Fibroblast of the aortic adventitia (primary cell): ENCODE measurements around the gene BBS5. TPM values are rescaled to one million over a fixed set of nuclear protein-coding genes. Genes with fewer than 3 reads are reported as not detected.
"Not testable (repeated sequence)": the region's sequence is repeated elsewhere in the genome, so short reads cannot be mapped to it uniquely, and the experiment has no call there.

Source experiments
- DNase-seq: peaks from one replicate; pipeline ENCODE4 v3.0.0-alpha.2; 2010; ENCODE audit warnings: low read depth
- H3K4me3 ChIP-seq: 2 replicates; pipeline ENCODE4 v1.5.1; 2011; ENCODE audit warnings: low read depth, mild to moderate bottlenecking, control low read depth, low read length, moderate library complexity
- CTCF ChIP-seq: IDR thresholded peaks from 2 replicates; pipeline ENCODE4 v1.5.1; 2011; ENCODE audit warnings: mild to moderate bottlenecking, low read length, control low read depth, inconsistent platforms; ENCODE audit not compliant: insufficient read depth
- total RNA-seq: library from RNA; depleted of rRNA; stranded (reverse); fragments of >200 nt; gene quantifications from 2 replicates; pipeline ENCODE4 v1.2.3, GENCODE V29; 2012; ENCODE audit warnings: low replicate concordance

BBS5 gene
- total RNA-seq, 1 donor: 7.3 TPM

DNA sequence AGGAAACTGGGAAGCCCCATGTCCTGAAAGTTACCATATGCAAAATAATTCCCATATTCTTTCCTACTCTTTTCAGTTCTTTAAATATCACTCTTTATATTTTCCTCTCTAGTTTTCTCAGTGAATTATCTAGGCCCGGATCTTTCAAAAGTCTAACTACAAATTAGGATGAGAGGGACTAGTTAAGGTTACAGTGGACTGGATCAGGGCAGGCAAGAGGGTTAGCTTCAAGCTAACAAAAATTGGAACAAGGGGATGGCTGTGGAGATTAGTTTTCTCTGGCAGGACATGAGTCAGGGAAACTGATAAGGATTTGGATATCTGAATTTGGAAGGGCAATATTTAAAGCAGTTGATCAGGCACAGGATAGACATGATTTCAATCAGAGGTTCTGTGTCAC is 30.4 kb upstream of the BBS5 start:
- no peak overlapping the region for H3K4me3 ChIP-seq
- DNase-seq: no peak
- TF ChIP-seq CTCF: no peak

GRCh38 chr2:169452080-169452479 is 27.2 kb upstream of the BBS5 start:
- H3K4me3 ChIP-seq: no peak overlapping the region
- peak; percentile 59 for TF ChIP-seq CTCF
- DNase-seq: peak; percentile 71

DNA sequence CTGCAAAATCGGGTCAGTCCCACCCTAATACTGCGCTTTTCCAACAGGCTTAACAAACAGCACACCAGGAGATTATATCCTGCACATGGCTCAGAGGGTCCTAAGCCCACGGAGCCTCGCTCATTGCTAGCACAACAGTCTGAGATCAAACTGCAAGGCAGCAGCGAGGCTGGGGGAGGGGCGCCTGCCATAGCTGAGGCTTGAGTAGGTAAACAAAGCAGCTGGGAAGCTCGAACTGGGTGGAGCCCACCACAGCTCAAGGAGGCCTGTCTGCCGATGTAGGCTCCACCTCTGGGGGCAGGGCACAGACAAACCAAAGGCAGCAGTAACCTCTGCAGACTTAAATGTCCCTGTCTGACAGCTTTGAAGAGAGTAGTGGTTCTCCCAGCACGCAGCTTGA is 26.2 kb upstream of the BBS5 start:
- DNase-seq, H3K4me3 ChIP-seq: not testable (repeated sequence)

DNA sequence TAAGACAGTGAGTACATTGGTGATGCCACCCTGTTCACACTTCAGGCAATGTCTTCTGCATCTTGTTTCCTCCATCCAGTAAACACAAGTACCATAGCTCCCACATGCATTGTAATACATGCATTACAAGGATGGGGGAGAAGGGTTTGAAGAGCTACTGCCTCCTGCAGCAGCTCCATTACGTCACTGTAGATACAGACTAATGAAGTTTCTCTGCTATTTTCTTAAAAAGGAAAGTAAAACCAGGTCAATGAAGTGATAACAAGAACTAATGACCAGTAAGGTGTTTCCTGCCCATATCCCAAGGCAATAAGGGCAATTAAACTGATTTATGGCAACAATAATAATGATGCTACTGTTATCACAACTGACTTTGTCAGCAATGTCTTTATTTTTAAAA is 18.2 kb upstream of the BBS5 start:
- no peak for TF ChIP-seq CTCF
- no peak overlapping the region for H3K4me3 ChIP-seq
- no peak for DNase-seq

DNA sequence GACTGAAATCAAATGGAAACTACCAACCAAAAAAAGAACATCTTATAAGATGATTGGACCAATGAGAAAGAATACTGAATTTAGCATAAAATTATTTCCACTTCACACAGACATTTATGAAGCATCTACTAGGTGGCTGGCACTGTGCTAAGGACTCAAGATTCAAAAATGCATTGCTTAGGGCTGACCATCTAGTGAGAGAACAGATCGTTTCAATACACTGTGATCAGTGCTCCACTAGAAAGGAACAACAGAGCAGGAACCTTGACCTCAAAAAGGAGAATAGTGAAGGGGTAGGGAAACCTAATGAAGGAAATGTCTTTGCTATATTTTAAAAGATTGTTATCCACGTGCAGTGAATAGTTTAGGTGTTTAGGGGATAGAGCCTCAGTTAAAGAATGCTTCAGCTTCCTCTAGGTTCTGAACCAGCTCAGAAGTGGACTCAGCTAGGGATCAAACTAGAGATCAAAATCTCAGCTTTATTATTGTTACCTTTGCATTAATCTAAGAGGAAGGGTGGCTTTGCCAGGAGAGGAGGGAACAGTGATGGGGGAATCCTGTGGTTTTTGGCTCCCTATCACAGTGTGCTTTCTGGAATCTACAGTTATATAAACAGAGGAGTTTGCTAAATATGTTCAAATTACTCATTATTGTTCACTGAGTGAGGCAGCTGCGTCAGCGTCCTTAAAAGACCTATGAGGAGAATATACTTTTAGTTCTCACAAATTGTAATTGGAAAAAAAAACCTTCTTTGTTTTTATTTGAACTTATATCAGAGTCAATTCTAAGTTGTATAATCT is 16.2 kb upstream of the BBS5 start:
- peak; percentile 88 for DNase-seq
- H3K4me3 ChIP-seq: no peak overlapping the region
- no peak for TF ChIP-seq CTCF

DNA sequence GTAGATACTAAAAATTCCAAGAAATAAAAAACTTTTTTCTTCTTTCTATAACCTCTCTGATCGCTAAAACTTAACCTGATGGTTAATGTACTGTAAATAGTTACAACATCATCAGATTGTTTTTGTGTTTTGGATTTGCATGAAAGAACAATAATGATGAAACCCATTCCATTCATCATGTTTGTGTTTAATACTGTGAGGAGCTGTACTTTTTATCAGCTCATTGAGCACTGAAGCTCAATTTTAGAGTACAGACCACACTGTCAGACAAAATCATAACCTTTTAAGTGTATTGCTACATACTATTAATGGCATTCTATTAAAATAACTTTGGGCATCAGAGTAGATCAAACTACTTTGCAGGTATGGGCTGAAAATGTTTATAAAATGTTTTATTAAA is 14.8 kb upstream of the BBS5 start:
- DNase-seq: no peak
- H3K4me3 ChIP-seq: no peak overlapping the region
- no peak for TF ChIP-seq CTCF

DNA sequence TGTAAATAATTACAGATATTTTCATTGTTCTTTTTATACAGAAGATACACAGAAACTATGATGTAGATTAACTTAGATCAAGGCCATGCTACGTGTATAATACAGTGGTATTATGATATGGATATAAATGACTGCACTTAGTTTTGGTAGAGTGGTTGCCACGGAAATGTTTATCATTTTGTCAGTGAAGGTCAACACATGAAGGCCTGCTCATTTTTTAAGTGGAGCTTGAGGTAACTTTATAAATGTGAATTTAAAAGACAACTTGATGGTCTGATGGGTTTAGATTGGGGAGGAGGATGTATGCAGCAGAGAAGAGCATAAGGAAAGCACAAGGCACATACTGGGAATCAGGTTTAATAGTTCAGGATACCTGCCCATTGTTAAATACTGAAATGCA is 14.4 kb upstream of the BBS5 start:
- DNase-seq: no peak
- no peak for TF ChIP-seq CTCF
- H3K4me3 ChIP-seq: no peak overlapping the region
